Right lobe of liver (tissue), 6 donors: ENCODE measurements around the gene MED22. TPM values are rescaled to one million over a fixed set of nuclear protein-coding genes. Genes with fewer than 3 reads are reported as not detected.
"Not testable (repeated sequence)": the region's sequence is repeated elsewhere in the genome, so short reads cannot be mapped to it uniquely, and the experiment has no call there.

Experiments
- ATAC-seq, 4 donors: fragments of 200-7000 bp; cut with Tn5 transposase; one replicate each; pipeline ENCODE4 v1.9.1; 2020; ENCODE audit warnings: mild to moderate bottlenecking in 4 of 4, moderate library complexity in 4 of 4
- DNase-seq, 3 donors: peaks; one replicate each; pipeline ENCODE4 v3.0.0-alpha.2; 2020
- H3K27ac ChIP-seq, 3 donors: fragments of 200-600 bp; one replicate each; pipeline ENCODE4 v1.8.0; 2022
- H3K27me3 ChIP-seq, 2 donors: fragments of 200-600 bp; one replicate each; pipeline ENCODE4 v1.8.0; 2022
- H3K36me3 ChIP-seq, 4 donors: fragments of 200-600 bp; sonication (generic) in 1 of 4; one replicate each; pipeline versions ENCODE4 v1.5.1 to v1.8.0; 2017 to 2022; ENCODE audit warnings: control low read depth in 1 of 4
- H3K4me1 ChIP-seq, 4 donors: fragments of 200-600 bp; sonication (generic) in 1 of 4; one replicate each; pipeline versions ENCODE4 v1.5.1 to v1.8.0; 2017 to 2022; ENCODE audit warnings: control low read depth in 1 of 4
- H3K4me3 ChIP-seq, 3 donors: fragments of 200-600 bp; one replicate each; pipeline ENCODE4 v1.8.0; 2022
- H3K9me3 ChIP-seq, 4 donors: fragments of 200-600 bp; sonication (generic) in 1 of 4; one replicate each; pipeline versions ENCODE4 v1.5.1 to v1.8.0; 2017 to 2022; ENCODE audit warnings: control low read depth in 1 of 4
- CTCF ChIP-seq, 4 donors: fragments of 200-600 bp in 3 of 4; fragments of 450-650 bp in 1 of 4; IDR thresholded peaks; one replicate each; pipeline versions ENCODE4 v1.5.1 to v1.8.0; 2016 to 2022; ENCODE audit warnings: antibody characterized with exemption in 4 of 4, mild to moderate bottlenecking in 2 of 4
- POLR2A ChIP-seq: fragments of 450-650 bp; IDR thresholded peaks from one replicate; pipeline ENCODE4 v1.6.1; 2017; ENCODE audit warnings: antibody characterized with exemption, mild to moderate bottlenecking
- WGBS: methylation state at CpG from one replicate; pipeline ENCODE4 v1.1.6; 2018; ENCODE audit warnings: low coverage, low lambda C conversion rate; ENCODE audit not compliant: insufficient coverage; ENCODE audit errors: missing lambda C conversion rate; 5-methylcytosine and 5-hydroxymethylcytosine counted together
- intact Hi-C, 2 donors: fragments of 100-400 bp; cut with DNase I; formaldehyde crosslinking; loops; one replicate each; pipeline versions ENCODE4 v1.11.2 to v1.14.1; 2022
- total RNA-seq, 6 experiments: library from RNA; depleted of rRNA in 2 of 6; stranded (reverse); fragments of >200 nt in 2 of 6; fragmentation: NEBNext Ultra II Directional in 3 of 6; extraction: Animal tissue kit (Norgen Biotek cat#: 25700) in 3 of 6; gene quantifications; one replicate each; pipeline versions ENCODE4 v1.1.0 to v1.2.4, GENCODE V29; 2016 to 2023
- donor health status: DM: no; HTN: yes; CAD: no.
- donor health status: DM: no; HTN: no; CAD: no.
- donor health status: DM: no; HTN: no; CAD: no.
- donor health status: DM: no; HTN: yes; CAD: no.
- donor health status: DM: no; HTN: yes; CAD: no.

MED22 gene
- total RNA-seq, 6 experiments from 2014 or later: 5.9 to 14.5 (median 8.1) TPM

GRCh38 chr9:133379153-133380086, 31.5 kb upstream of the MED22 start:
- Histone ChIP-seq H3K4me3 (no peak overlapping the region), H3K9me3 (no peaks in the 10 kb centered on the region), H3K4me1 (peaks cover 0 to 7% (median under 1%) of the 10 kb centered on the region in 4 donors), H3K27ac (no peak overlapping the region), H3K36me3 (no peaks in the 10 kb centered on the region), H3K27me3 (no peaks in the 10 kb centered on the region)
- no peak for ATAC-seq
- intact Hi-C loops: loop anchor here in 1 of 2 donors (10.0 kb wide), 1 partner anchor 45 kb away; the partner anchor contains the start of gene SURF6
- 95% methylated on average over 5 of the region's 14 CpGs for WGBS
- DNase-seq: no peak
- TF ChIP-seq POLR2A: no peak
- TF ChIP-seq CTCF (IDR thresholded peaks at IDR 0.05): no peak

GRCh38 chr9:133378408-133378962, 30.6 kb upstream of the MED22 start:
- Histone ChIP-seq H3K27me3 (no peaks in the 10 kb centered on the region), H3K27ac (no peak overlapping the region), H3K4me1 (peaks cover 0 to 16% (median 5%) of the 10 kb centered on the region in 4 donors), H3K9me3 (no peaks in the 10 kb centered on the region), H3K4me3 (no peak overlapping the region), H3K36me3 (peaks cover 0 to 3% (median 0%) of the 10 kb centered on the region in 4 donors)
- no peak for DNase-seq
- TF ChIP-seq POLR2A (no peak), CTCF (IDR thresholded peaks at IDR 0.05) (no peak)
- no peak for ATAC-seq
- intact Hi-C loops: no loop called here
- 57% methylated on average over 1 of the region's 1 CpG for WGBS

DNA sequence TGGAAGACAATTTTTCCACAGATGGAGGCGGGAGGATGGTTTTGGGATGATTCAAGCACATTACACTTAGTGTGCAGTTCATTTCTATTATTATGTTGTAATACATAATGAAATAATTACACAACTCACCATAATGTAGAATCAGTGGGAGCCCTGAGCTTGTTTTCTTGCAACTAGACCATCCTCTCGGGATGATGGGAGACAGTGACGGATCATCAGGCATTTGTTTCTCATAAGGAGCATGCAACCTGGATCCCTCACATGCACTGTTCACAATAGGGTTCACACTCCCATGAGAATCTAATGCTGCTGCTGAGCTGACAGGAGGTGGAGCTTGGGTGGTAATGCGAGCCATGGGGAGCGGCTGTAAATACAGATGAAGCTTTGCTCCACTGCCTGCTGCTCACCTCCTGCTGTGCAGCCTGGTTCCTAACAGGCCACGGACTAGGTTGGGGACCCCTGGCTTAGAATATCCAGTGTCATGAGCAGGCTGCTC, 29.8 kb upstream of the MED22 start:
- no peaks in the 10 kb centered on the region for H3K9me3 ChIP-seq
- H3K4me3 ChIP-seq: no peak overlapping the region
- TF ChIP-seq CTCF (IDR thresholded peaks at IDR 0.05): no peak
- TF ChIP-seq POLR2A: no peak
- DNase-seq: no peak
- no peak for ATAC-seq
- H3K4me1 ChIP-seq: peaks cover 0 to 23% (median 7%) of the 10 kb centered on the region in 4 donors
- H3K27ac ChIP-seq: no peak overlapping the region
- peaks cover 0 to 5% (median 2%) of the 10 kb centered on the region in 4 donors for H3K36me3 ChIP-seq
- 47% methylated on average over 3 of the region's 6 CpGs for WGBS
- intact Hi-C loops: no loop called here
- H3K27me3 ChIP-seq: no peaks in the 10 kb centered on the region

GRCh38 chr9:133377280-133377679, 29.3 kb upstream of the MED22 start:
- H3K4me1 ChIP-seq: peaks cover 0 to 28% (median 10%) of the 10 kb centered on the region in 4 donors
- WGBS: 74% methylated on average over 6 of the region's 14 CpGs
- H3K27ac ChIP-seq, intact Hi-C loops, H3K4me3 ChIP-seq, H3K9me3 ChIP-seq, DNase-seq, ATAC-seq, H3K27me3 ChIP-seq, H3K36me3 ChIP-seq: not testable (repeated sequence)
